ENCODE data around the gene CCR1. TPM values are rescaled to one million over a fixed set of nuclear protein-coding genes. Genes with fewer than 3 reads are reported as not detected.

CCR1 gene
- total and polyA plus RNA-seq, 2 of the 4 experiments (the other 2 are of a cell fraction): not detected

DNA sequence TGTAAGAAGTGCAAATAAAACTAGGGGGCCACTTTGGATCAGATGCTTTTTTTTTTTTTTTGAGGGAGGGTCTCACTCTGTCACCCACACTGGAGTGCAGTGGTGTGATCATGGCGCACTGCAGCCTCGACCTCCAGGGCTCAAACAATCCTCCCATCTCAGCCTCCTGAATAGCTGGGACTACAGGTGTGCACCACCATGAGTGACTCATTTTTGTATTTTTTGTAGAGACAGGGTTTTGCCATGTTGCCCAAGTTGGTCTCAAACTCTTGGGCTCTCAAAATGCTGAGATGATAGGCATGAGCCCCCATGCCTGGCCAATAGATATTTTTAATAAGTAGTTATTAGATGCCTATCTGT, 20.8 kb downstream of the CCR1 start:
- Histone ChIP-seq H3K4me1 (ENCODE audit: control insufficient read depth, insufficient read depth, low read length) (no peaks in the 10 kb centered on the region), H3K9me1 (ENCODE audit: insufficient read depth, low read length) (no peaks in the 10 kb centered on the region), H3K27ac (ENCODE audit: insufficient read depth, low read length) (no peak overlapping the region), H2BK120ac (ENCODE audit: low read depth, low read length) (no peak overlapping the region), H3K4me2 (ENCODE audit: low read depth, low read length) (no peak overlapping the region), H4K5ac (ENCODE audit: low read depth, low read length) (no peak overlapping the region), H3K14ac (replicated peaks; ENCODE audit: low read depth, low read length) (no peak overlapping the region), H3K56ac (ENCODE audit: extremely low read depth, insufficient read depth, low read length) (no peak overlapping the region), H4K8ac (ENCODE audit: low read depth in 2 of 2, low read length in 2 of 2) (no peak overlapping the region), H2BK15ac (ENCODE audit: low read depth, low read length) (no peak overlapping the region), H4K20me1 (ENCODE audit: insufficient read depth, low read length) (no peaks in the 10 kb centered on the region), H2AFZ (replicated peaks; ENCODE audit: low read length, poor library complexity) (no peak overlapping the region), H3K4me3 (ENCODE audit: insufficient read depth, low read depth, low read length) (no peak overlapping the region), H3K27me3 (ENCODE audit: control insufficient read depth, insufficient read depth, low read length) (peaks cover 7% of the 10 kb centered on the region), H3K9ac (ENCODE audit: low read depth, low read length) (no peak overlapping the region), H3K4ac (ENCODE audit: low read depth, low read length) (no peak overlapping the region), H2BK20ac (ENCODE audit: low read depth, low read length) (no peak overlapping the region), H3K36me3 (ENCODE audit: control insufficient read depth, insufficient read depth, low read length) (no peaks in the 10 kb centered on the region), H3K18ac (ENCODE audit: low read depth, low read length) (no peak overlapping the region), H3K9me3 (ENCODE audit: control insufficient read depth, insufficient read depth, low read length) (0 out of 2 replicates have a peak, but pooled peaks cover 1% of the 10 kb centered on the region), H2AK9ac (replicated peaks; ENCODE audit: low read depth, low read length, poor library complexity) (no peak overlapping the region), H3K79me1 (ENCODE audit: low read depth in 1 of 2, low read length in 2 of 2) (no peaks in the 10 kb centered on the region), H2AK5ac (ENCODE audit: low read depth, low read length) (no peak overlapping the region), H3K23ac (ENCODE audit: low read depth, low read length) (no peak overlapping the region), H4K91ac (ENCODE audit: insufficient read depth, low read depth, low read length) (no peak overlapping the region), H2BK5ac (ENCODE audit: low read depth, low read length, poor library complexity, severe bottlenecking) (no peak overlapping the region)
- no CpG with 5 or more reads among the region's 2 CpGs for WGBS, 2 experiments (ENCODE audit: extremely low coverage in 2 of 2, insufficient read length in 1 of 2)
- ChIA-PET CTCF (no interaction called here), POLR2A (ENCODE audit: unreplicated experiment) (no interaction called here)
- intact Hi-C loops (cut with micrococcal nuclease): no loop called here
- dilution Hi-C loops (cut with HindIII; ENCODE audit: low sequenced_read_pairs, unreplicated experiment): no loop called here
- no TSS peak for BruUV-seq (replicated peaks)
- in situ Hi-C loops (cut with MboI; ENCODE audit: low sequenced_read_pairs): no loop called here
- TF ChIP-seq CEBPB (IDR thresholded peaks at IDR 0.05; ENCODE audit: low read depth, low read length) (no peak), RAD21 (IDR thresholded peaks at IDR 0.05; ENCODE audit: low read length) (no peak), CHD1 (IDR thresholded peaks at IDR 0.05; ENCODE audit: low read depth, low read length) (no peak), MXI1 (IDR thresholded peaks at IDR 0.05; ENCODE audit: borderline replicate concordance, low read depth, low read length) (no peak), MAZ (IDR thresholded peaks at IDR 0.05; ENCODE audit: borderline replicate concordance, low read depth, low read length) (no peak), FOS (IDR thresholded peaks at IDR 0.05; ENCODE audit: low read depth, low read length) (no peak), RCOR1 (IDR thresholded peaks at IDR 0.05; ENCODE audit: insufficient replicate concordance, low read length) (no peak), BHLHE40 (IDR thresholded peaks at IDR 0.05; ENCODE audit: low read depth, low read length) (no peak), POLR2A (IDR thresholded peaks at IDR 0.05; ENCODE audit: low read depth, low read length) (no peak), MAFK (IDR thresholded peaks at IDR 0.05; ENCODE audit: low read depth, low read length) (no peak), RFX5 (IDR thresholded peaks at IDR 0.05; ENCODE audit: low read depth, low read length) (no peak), SMC3 (IDR thresholded peaks at IDR 0.05; ENCODE audit: low read depth, low read length) (no peak), NFE2L2 (IDR thresholded peaks at IDR 0.05; ENCODE audit: low read depth, low read length) (no peak)
- TF ChIP-seq, protein P1, sequence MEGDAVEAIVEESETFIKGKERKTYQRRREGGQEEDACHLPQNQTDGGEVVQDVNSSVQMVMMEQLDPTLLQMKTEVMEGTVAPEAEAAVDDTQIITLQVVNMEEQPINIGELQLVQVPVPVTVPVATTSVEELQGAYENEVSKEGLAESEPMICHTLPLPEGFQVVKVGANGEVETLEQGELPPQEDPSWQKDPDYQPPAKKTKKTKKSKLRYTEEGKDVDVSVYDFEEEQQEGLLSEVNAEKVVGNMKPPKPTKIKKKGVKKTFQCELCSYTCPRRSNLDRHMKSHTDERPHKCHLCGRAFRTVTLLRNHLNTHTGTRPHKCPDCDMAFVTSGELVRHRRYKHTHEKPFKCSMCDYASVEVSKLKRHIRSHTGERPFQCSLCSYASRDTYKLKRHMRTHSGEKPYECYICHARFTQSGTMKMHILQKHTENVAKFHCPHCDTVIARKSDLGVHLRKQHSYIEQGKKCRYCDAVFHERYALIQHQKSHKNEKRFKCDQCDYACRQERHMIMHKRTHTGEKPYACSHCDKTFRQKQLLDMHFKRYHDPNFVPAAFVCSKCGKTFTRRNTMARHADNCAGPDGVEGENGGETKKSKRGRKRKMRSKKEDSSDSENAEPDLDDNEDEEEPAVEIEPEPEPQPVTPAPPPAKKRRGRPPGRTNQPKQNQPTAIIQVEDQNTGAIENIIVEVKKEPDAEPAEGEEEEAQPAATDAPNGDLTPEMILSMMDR (conservative IDR thresholded peaks at IDR 0.05; ENCODE audit: low read depth, low read length): no peak
- TF ChIP-seq, protein P2, sequence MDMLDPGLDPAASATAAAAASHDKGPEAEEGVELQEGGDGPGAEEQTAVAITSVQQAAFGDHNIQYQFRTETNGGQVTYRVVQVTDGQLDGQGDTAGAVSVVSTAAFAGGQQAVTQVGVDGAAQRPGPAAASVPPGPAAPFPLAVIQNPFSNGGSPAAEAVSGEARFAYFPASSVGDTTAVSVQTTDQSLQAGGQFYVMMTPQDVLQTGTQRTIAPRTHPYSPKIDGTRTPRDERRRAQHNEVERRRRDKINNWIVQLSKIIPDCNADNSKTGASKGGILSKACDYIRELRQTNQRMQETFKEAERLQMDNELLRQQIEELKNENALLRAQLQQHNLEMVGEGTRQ (IDR thresholded peaks at IDR 0.05; ENCODE audit: low read depth, low read length): no peak
- TF ChIP-seq, protein P3, sequence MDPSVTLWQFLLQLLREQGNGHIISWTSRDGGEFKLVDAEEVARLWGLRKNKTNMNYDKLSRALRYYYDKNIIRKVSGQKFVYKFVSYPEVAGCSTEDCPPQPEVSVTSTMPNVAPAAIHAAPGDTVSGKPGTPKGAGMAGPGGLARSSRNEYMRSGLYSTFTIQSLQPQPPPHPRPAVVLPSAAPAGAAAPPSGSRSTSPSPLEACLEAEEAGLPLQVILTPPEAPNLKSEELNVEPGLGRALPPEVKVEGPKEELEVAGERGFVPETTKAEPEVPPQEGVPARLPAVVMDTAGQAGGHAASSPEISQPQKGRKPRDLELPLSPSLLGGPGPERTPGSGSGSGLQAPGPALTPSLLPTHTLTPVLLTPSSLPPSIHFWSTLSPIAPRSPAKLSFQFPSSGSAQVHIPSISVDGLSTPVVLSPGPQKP (IDR thresholded peaks at IDR 0.05; ENCODE audit: borderline replicate concordance, low read depth, low read length): no peak
- ATAC-seq (ENCODE audit: low read depth) (no peak), DNase-seq (no peak)

Data from IMR-90 (cell line).